ENCODE results near the gene SCCPDH.

SCCPDH gene

GRCh38 chr1:246815693-246816270 is 91.6 kb downstream of the SCCPDH start:
- TF ChIP-seq SP2 (tag by site-specific recombination; IDR thresholded peaks at IDR 0.05) (no peak), ZBTB17 (tag by site-specific recombination; IDR thresholded peaks at IDR 0.05) (no peak), IKZF3 (tag by site-specific recombination; IDR thresholded peaks at IDR 0.05) (no peak)
- POLR2A ChIA-PET, result no interaction called here
- Histone ChIP-seq H3K36me3 (ENCODE audit: control insufficient read depth in 2 of 2, insufficient read depth in 1 of 2, low read length in 2 of 2) (no peaks in the 10 kb centered on the region), H3K9me3 (ENCODE audit: control insufficient read depth, insufficient read depth, low read depth, low read length) (no peaks in the 10 kb centered on the region), H3K27ac (ENCODE audit: extremely low read depth, low read depth, low read length) (no peak overlapping the region), H3K4me3 (ENCODE audit: low read depth, low read length) (no peak overlapping the region), H3K4me1 (ENCODE audit: control insufficient read depth, insufficient read depth, low read length) (no peaks in the 10 kb centered on the region)
- CTCF ChIA-PET, result no interaction called here

Data from HEK293 (cell line).